GM18498 (cell line): ENCODE results near the gene LOC101059915.
"Not testable (repeated sequence)": the region's sequence is repeated elsewhere in the genome, so short reads cannot be mapped to it uniquely, and the experiment has no call there.

ENCODE experiments used
- ATAC-seq: cut with Tn5 transposase; IDR thresholded peaks from one replicate; pipeline ENCODE4 v1.9.1; 2021; ENCODE audit warnings: mild to moderate bottlenecking, moderate library complexity; ENCODE audit not compliant: unreplicated experiment

LOC101059915 gene

GRCh38 chrX:71638409-71638808, 28.9 kb upstream of the LOC101059915 start:
- no peak for ATAC-seq

DNA sequence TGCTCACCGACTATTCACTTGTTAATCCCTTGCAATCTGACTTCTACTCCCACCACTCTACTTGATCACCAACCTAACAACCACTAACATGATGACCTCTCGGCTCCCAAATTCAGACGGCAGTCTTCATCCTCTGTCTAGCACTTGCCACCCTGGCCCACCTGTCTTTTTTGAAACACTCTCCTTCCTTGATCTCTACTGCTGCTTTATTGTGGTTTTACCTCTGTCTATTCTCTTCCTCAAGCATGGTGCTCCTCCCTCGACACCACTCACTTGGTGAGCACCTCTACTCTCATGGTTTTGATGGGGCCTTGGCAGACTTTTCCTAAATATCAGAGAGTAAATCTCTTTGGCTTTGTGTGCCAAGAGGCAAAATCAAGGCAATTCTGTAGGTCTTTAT, 27.3 kb upstream of the LOC101059915 start:
- no peak for ATAC-seq

- ATAC-seq, result not testable (repeated sequence)
Observed at GRCh38 chrX:71644406-71644805, 22.9 kb upstream of the LOC101059915 start.

DNA sequence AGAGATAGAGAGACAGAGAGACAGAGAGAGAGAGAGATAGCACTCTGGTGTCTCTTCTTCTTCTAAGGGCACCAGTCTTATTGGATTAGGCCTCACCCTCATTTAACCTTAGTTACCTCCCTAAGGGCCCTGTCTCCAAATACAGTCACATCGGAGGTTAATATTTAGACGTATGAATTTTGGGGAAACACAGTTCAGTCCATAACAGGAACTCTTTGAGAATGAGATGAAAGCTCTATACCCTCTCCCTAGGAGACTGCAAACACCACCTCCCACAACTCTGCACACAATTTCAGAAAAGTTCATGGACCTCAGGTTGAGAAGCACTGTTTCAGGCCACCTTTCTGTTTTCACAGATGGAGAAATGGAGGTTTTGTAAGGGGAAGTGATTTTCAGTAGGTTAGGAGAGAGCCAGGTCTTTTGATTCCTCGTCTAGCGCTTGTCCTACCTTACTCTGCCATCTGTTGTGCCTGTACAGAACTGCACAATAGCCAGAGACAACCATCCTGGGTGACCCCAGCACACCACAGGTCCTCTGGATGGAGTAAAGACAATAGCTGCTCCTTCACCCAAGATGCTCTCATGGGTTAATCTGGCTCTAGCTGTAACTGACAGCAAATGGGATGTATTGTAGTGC, 16.9 kb upstream of the LOC101059915 start:
- ATAC-seq, result no peak

GRCh38 chrX:71652405-71652804, 14.9 kb upstream of the LOC101059915 start:
- peak; percentile 46 for ATAC-seq

GRCh38 chrX:71653344-71653743, 14.0 kb upstream of the LOC101059915 start:
- no peak for ATAC-seq

GRCh38 chrX:71657267-71657666, 10.1 kb upstream of the LOC101059915 start:
- no peak for ATAC-seq

GRCh38 chrX:71659342-71659741, 8.0 kb upstream of the LOC101059915 start:
- no peak for ATAC-seq

DNA sequence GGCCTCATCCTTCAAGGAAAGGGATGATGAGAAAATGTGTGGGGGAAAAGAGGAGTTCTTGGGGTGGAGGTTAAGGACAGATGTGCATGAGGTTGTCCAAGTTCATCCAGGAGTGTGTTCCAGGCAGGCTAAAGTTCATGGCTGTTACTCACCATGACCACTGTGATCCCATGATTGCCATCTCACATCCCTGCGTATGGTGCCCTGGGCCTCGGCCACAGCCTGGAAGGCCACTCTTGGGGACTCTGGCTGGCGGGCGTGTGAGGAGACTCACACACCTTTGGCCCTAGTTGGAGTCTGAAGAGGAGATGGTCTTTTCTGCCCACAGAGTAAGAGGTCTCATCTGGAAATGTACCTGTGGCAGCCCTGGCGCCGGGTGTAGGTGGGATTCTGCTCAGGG, 7.4 kb upstream of the LOC101059915 start:
- no peak for ATAC-seq

GRCh38 chrX:71660562-71661416, 6.6 kb upstream of the LOC101059915 start:
- ATAC-seq, result no peak

- no peak for ATAC-seq
Observed at GRCh38 chrX:71661919-71662318, 5.4 kb upstream of the LOC101059915 start.

GRCh38 chrX:71662654-71663053, 4.7 kb upstream of the LOC101059915 start:
- ATAC-seq, result not testable (repeated sequence)

DNA sequence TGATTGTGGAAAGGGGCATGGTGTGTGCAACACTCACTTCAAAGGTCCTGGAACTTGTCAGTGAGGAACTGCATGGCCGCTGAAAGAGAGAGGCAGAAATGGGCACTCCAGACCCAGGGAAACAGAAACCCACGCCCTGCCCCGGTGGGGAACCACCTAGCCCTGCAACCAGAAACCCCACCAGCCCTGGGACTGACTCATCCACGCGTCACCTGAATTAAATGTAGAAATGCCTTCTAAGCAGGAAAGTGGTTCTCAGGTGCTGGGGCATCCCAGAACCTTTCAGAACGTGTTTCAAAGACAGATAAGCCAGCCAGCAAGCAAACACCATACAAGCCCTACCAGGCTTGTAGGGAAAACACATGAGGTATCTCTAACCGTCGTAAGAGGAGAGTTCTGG, 4.1 kb upstream of the LOC101059915 start:
- not testable (repeated sequence) for ATAC-seq

DNA sequence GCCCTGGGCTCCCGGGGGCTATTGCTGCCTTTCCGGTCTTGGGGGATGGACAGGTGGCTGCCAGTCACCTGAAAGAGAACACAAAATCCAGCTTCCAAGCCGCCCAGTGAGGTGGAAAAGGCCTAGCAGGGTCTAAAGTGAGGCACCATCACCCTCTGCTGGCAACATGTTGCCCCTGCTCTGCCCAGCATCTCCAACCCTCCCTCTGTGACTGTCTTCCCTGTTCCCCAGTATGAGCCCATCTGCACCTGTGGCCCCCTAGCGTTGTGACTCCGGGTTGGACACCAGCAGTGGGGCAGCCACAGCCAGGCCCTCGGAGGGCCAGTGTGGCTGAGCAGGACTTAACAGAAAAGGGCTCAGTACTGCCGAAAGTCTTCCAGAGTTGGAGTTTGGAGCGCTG, 3.1 kb upstream of the LOC101059915 start:
- peak; percentile 54 for ATAC-seq

GRCh38 chrX:71664889-71665491, 2.4 kb upstream of the LOC101059915 start:
- no peak for ATAC-seq

DNA sequence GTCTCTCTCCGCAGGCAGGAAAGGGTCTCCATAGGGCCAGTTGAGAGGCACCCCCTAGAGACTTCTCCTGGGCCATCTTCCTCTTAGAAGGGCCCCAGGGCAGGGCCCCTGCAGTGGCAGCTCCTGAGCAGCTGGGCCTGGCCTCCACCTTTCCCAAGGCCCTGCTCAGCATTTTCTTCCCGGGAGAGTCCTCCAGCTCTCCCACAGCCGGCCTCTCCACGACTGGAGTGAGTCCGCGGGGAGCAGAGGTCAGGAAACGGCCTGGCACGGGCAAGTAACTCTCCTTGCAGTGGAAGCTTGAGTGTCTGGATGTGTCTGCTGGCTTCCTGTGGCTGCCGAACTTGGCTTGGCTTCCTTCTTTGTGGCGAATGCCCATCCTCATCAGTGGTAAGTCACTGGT, 1.6 kb upstream of the LOC101059915 start:
- ATAC-seq, result no peak

DNA sequence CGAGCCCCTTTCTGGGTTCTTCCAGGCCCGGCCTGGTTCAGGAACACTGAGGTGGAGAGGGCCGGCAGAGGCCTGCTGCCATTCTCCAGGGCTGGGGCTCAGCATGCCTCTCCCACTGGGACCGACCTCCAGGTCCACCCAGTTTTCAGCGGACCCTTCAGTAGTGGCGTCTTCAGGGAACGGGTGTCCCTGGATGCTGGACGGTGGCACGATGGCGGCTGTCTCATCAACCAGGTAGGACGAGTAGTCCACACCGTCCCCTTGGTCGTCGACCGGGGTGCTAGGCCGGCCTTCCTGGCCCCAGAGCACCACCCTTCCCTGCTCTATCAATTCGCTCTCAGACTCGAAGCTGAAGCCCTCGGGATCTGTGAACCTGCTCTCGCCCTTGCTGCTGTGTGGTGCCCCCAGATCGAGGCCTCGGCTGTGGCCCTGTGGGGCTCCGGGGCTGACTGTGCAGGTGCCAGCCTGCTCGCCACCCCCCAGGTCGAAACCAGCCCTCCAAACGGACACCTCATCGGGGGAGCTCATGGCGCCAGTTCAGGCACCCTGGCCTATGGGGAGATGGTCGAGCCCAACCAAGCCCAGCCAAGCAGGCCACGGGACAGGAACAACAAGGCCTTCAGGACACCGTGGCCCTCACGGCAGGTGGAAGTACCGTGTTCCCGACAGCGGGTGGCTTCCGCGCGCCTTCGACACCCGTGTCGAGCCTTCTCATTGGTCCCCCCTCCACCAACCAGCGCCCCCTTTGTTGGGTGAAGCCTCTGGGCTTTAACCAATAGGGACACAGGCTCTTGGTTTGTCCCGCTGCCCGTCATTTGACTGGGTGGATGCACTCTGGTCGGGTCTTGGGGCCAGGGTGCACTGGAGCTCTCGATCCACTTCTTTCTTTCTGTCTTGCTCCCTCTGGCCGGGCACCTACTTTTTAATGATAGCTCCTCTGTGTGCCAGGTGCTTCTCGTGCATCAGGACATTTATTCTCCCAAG, 814 bp upstream of the LOC101059915 start:
- no peak for ATAC-seq

GRCh38 chrX:71668248-71668595, 876 bp downstream of the LOC101059915 start:
- ATAC-seq, result no peak

DNA sequence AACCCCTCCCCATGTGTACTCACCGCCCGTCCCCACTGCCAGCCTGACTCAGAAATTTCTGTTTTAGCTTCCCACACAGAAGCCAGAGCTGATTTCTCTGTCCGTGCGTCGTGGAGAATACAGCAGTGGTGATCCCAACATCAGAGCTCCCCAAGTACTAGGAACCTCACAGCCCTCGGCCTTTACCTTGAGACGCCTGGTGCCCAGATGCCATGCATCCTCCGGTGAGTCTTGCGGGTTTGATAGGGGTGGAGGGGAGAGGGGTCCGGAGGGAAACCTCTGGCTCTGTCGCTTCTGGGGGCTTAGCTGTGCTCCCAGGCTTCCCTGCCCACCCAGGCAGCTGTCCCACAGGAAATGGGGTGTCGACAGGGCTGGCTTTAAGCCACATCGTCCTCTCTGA, 2.1 kb downstream of the LOC101059915 start:
- ATAC-seq, result no peak

DNA sequence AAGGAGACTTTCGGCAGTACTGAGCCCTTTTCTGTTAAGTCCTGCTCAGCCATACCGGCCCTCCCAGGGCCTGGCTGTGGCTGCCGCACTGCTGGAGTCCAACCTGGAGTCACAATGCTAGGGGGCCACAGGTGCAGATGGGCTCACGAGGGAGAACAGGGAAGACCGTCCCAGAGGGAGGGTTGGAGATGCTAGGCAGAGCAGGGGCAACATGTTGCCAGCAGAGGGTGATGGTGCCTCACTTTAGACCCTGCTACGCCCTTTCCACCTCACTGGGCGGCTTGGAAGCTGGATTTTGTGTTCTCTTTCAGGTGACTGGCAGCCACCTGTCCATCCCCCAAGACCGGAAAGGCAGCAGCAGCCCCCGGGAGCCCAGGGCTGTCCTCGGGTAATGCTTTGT, 2.6 kb downstream of the LOC101059915 start:
- not testable (repeated sequence) for ATAC-seq
